Measurements from ENCODE around the gene RFWD3. TPM values are rescaled to one million over a fixed set of nuclear protein-coding genes. Genes with fewer than 3 reads are reported as not detected.

RFWD3 gene
- total and polyA plus RNA-seq, 2 of the 8 experiments (the other 6 are each of a cell fraction or from before 2014, with no cell fraction given), result 67.1 to 114 TPM

DNA sequence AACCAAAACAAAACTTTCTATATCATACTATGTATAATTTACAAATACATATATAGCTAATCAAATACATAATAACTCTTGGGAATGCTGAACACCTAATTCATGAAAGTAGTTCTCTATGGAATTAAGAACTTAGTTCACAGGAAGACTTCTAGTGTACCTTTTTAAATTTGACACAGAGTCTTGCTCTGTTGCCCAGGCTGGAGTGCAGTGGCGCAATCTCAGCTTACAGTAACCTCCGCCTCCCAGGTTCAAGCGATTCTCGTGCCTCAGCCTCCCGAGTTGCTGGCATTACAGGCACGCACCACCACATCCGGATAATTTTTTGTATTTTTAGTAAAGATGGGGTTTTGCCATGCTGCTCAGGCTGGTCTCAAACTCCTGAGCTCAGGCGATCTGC lies 24.7 kb downstream of the RFWD3 start:
- H2AFZ ChIP-seq (ENCODE audit: low read length), result no peak overlapping the region
- ChIA-PET POLR2A (ENCODE audit: partially characterized antibody) (interaction anchor here (0.8 to 2.0 kb wide), 3 partner anchors 9 to 25 kb away, joined by 4 to 5 read pairs (median 5); partner anchors contain the start of gene RFWD3), CTCF (ENCODE audit: partially characterized antibody) (interaction anchor here (0.9 to 2.7 kb wide), 3 partner anchors 9 to 78 kb away, joined by 3 to 9 read pairs (median 6); no protein-coding TSS in a partner anchor)
- peaks cover 0 to under 1% of the 10 kb centered on the region in 2 experiments; a peak in 2 of 4 replicates for H3K79me2 ChIP-seq (ENCODE audit: control insufficient read depth in 1 of 2, insufficient read depth in 2 of 2, low read length in 2 of 2)
- H3K18ac ChIP-seq (ENCODE audit: extremely low read depth, low read length), result no peak overlapping the region
- H3K4me3 ChIP-seq (ENCODE audit: extremely low read depth in 1 of 4, insufficient read depth in 2 of 4, low read depth in 3 of 4, low read length in 4 of 4), result no peak overlapping the region
- H2BK20ac ChIP-seq (ENCODE audit: low read length), result no peak overlapping the region
- H3K36me3 ChIP-seq (ENCODE audit: control insufficient read depth in 2 of 4, insufficient read depth in 4 of 4, low read length in 3 of 4), result peaks cover 19 to 85% (median 62%) of the 10 kb centered on the region in 4 experiments
- no peak for DNase-seq (ENCODE audit: low read depth in 1 of 2, low spot score in 2 of 2)
- H3K79me1 ChIP-seq (ENCODE audit: low read depth, low read length), result no peaks in the 10 kb centered on the region
- no peak overlapping the region for H3K23ac ChIP-seq (ENCODE audit: insufficient read length)
- H2AK5ac ChIP-seq (ENCODE audit: low read depth, low read length), result no peak overlapping the region
- peaks cover 2 to 4% of the 10 kb centered on the region in 2 experiments for H4K20me1 ChIP-seq (replicated peaks in 1 of 2; ENCODE audit: control insufficient read depth in 1 of 2, insufficient read depth in 2 of 2, low read length in 2 of 2)
- no peak overlapping the region for H3K4ac ChIP-seq (replicated peaks; ENCODE audit: insufficient read length, low read depth, low read length)
- H4K91ac ChIP-seq (replicated peaks; ENCODE audit: insufficient read length, low read length), result no peak overlapping the region
- H3K4me2 ChIP-seq (ENCODE audit: insufficient read depth in 1 of 2, low read depth in 2 of 2, low read length in 2 of 2), result no peak overlapping the region
- 97% methylated on average over 8 of the region's 8 CpGs; no CpG with 5 or more reads in 1 of the 2 experiments for WGBS, 2 experiments (ENCODE audit: extremely low coverage in 1 of 2, insufficient coverage in 1 of 2, insufficient read length in 1 of 2, insufficient replicate concordance in 2 of 2, low coverage in 1 of 2, low lambda C conversion rate in 2 of 2, missing lambda C conversion rate in 1 of 2)
- no peak overlapping the region for H2BK15ac ChIP-seq (ENCODE audit: low read length)
- no peak overlapping the region for H2BK5ac ChIP-seq (ENCODE audit: low read depth, low read length)
- no peaks in the 10 kb centered on the region for H3K27me3 ChIP-seq (replicated peaks in 1 of 4; ENCODE audit: control insufficient read depth in 3 of 4, extremely low read depth in 1 of 4, insufficient read depth in 3 of 4, low read length in 3 of 4)
- H3K4me1 ChIP-seq (replicated peaks in 1 of 4; ENCODE audit: control insufficient read depth in 3 of 4, insufficient read depth in 4 of 4, low read length in 3 of 4), result no peaks in the 10 kb centered on the region
- H2BK120ac ChIP-seq (replicated peaks; ENCODE audit: low read depth, low read length), result no peak overlapping the region
- no peak for FAIRE-seq
- no peaks in the 10 kb centered on the region for H3K23me2 ChIP-seq (ENCODE audit: low read depth, low read length)
- no peak overlapping the region for H2BK12ac ChIP-seq (ENCODE audit: low read depth, low read length)
- TF ChIP-seq SP1 (IDR thresholded peaks at IDR 0.05; ENCODE audit: low read depth, low read length), result no peak
- no peak for TF ChIP-seq RXRA (IDR thresholded peaks at IDR 0.05; ENCODE audit: insufficient read depth, low read depth, low read length)
- TF ChIP-seq SIRT6 (IDR thresholded peaks at IDR 0.05; ENCODE audit: low read length), result no peak
- no peak for TF ChIP-seq SRF (IDR thresholded peaks at IDR 0.05; ENCODE audit: low read depth, low read length)
- no peak overlapping the region for H3K56ac ChIP-seq (replicated peaks; ENCODE audit: insufficient read length, low read depth, low read length)
- H4K8ac ChIP-seq (ENCODE audit: extremely low read depth, insufficient read depth, low read length), result no peak overlapping the region
- H3K27ac ChIP-seq (ENCODE audit: low read depth, low read length), result no peak overlapping the region
- H3K9me3 ChIP-seq (ENCODE audit: insufficient read depth in 2 of 2, low read depth in 1 of 2, low read length in 1 of 2), result no peaks in the 10 kb centered on the region
- no peak overlapping the region for H4K5ac ChIP-seq (ENCODE audit: insufficient read length, low read depth, low read length)
- no peak overlapping the region for H3K9ac ChIP-seq (replicated peaks in 1 of 4; ENCODE audit: extremely low read depth in 1 of 4, low read depth in 3 of 4, low read length in 3 of 4)
- H3K14ac ChIP-seq (ENCODE audit: insufficient read length), result no peak overlapping the region

Measured in H1 (cell line).